Measurements from ENCODE around the gene ZSWIM9. TPM values are rescaled to one million over a fixed set of nuclear protein-coding genes. Genes with fewer than 3 reads are reported as not detected.

ZSWIM9 gene
- total RNA-seq, 4 donors from 2014 or later = 4.0 to 15.2 (median 10.4) TPM

- no peak overlapping the region for H3K27ac ChIP-seq (replicated peaks in 1 of 4)
- intact Hi-C loops (cut with DNase I) = no loop called here
- H3K9me3 ChIP-seq = no peaks in the 10 kb centered on the region
- TF ChIP-seq CTCF (IDR thresholded peaks at IDR 0.05) (peak in 1 of 3 experiments; percentile 7), EP300 (IDR thresholded peaks at IDR 0.05) (no peak), POLR2A (IDR thresholded peaks at IDR 0.05; ENCODE audit: low read depth) (no peak)
- H3K4me1 ChIP-seq = peaks cover 0 to 25% (median 20%) of the 10 kb centered on the region in 4 donors
- H3K36me3 ChIP-seq = peaks cover 0 to 29% (median 4%) of the 10 kb centered on the region in 4 donors
- WGBS = 60% methylated on average over 12 of the region's 12 CpGs
- no peak for DNase-seq (ENCODE audit: extremely low spot score)
- H3K27me3 ChIP-seq = no peaks in the 10 kb centered on the region
- no peak overlapping the region for H3K4me3 ChIP-seq
Measured at GRCh38 chr19:48123907-48124651, 46.4 kb upstream of the ZSWIM9 start.

GRCh38 chr19:48127561-48127960 lies 42.9 kb upstream of the ZSWIM9 start:
- Histone ChIP-seq H3K9me3 (no peaks in the 10 kb centered on the region), H3K4me3 (no peak overlapping the region), H3K27me3 (no peaks in the 10 kb centered on the region), H3K36me3 (peaks cover 0 to 43% (median 8%) of the 10 kb centered on the region in 4 donors), H3K27ac (replicated peaks in 1 of 4) (no peak overlapping the region), H3K4me1 (peaks cover 0 to 14% (median 10%) of the 10 kb centered on the region in 4 donors)
- intact Hi-C loops (cut with DNase I) = no loop called here
- no peak for DNase-seq (ENCODE audit: extremely low spot score)
- WGBS = 94% methylated on average over 6 of the region's 6 CpGs
- TF ChIP-seq POLR2A (IDR thresholded peaks at IDR 0.05; ENCODE audit: low read depth) (no peak), EP300 (IDR thresholded peaks at IDR 0.05) (no peak), POLR2AphosphoS5 (IDR thresholded peaks at IDR 0.05) (no peak), CTCF (IDR thresholded peaks at IDR 0.05) (no peak)

- intact Hi-C loops (cut with DNase I) = no loop called here
Measured at GRCh38 chr19:48133094-48133493, 37.4 kb upstream of the ZSWIM9 start.

GRCh38 chr19:48135411-48135810 lies 35.1 kb upstream of the ZSWIM9 start:
- WGBS = 75% methylated on average over 8 of the region's 8 CpGs
- no peak overlapping the region for H3K27ac ChIP-seq (replicated peaks in 1 of 4)
- no peaks in the 10 kb centered on the region for H3K9me3 ChIP-seq
- intact Hi-C loops (cut with DNase I) = no loop called here
- no peak for TF ChIP-seq POLR2A (IDR thresholded peaks at IDR 0.05; ENCODE audit: low read depth)
- TF ChIP-seq CTCF (IDR thresholded peaks at IDR 0.05) = no peak
- no peak for TF ChIP-seq POLR2AphosphoS5 (IDR thresholded peaks at IDR 0.05)
- no peak for TF ChIP-seq EP300 (IDR thresholded peaks at IDR 0.05)
- peaks cover 0 to 17% (median 4%) of the 10 kb centered on the region in 4 donors for H3K36me3 ChIP-seq
- no peaks in the 10 kb centered on the region for H3K4me1 ChIP-seq
- no peak overlapping the region for H3K4me3 ChIP-seq
- DNase-seq (ENCODE audit: extremely low spot score) = no peak
- no peaks in the 10 kb centered on the region for H3K27me3 ChIP-seq

More at GRCh38 chr19:48133094-48133493, 37.4 kb upstream of the ZSWIM9 start:
- no peaks in the 10 kb centered on the region for H3K4me1 ChIP-seq
- WGBS = 86% methylated on average over 4 of the region's 6 CpGs
- no peaks in the 10 kb centered on the region for H3K27me3 ChIP-seq
- H3K36me3 ChIP-seq = peaks cover 0 to 37% (median 5%) of the 10 kb centered on the region in 4 donors
- no peak overlapping the region for H3K4me3 ChIP-seq
- no peaks in the 10 kb centered on the region for H3K9me3 ChIP-seq
- H3K27ac ChIP-seq (replicated peaks in 1 of 4) = no peak overlapping the region
- no peak for TF ChIP-seq CTCF (IDR thresholded peaks at IDR 0.05)
- TF ChIP-seq EP300 (IDR thresholded peaks at IDR 0.05) = no peak
- TF ChIP-seq POLR2AphosphoS5 (IDR thresholded peaks at IDR 0.05) = no peak
- TF ChIP-seq POLR2A (IDR thresholded peaks at IDR 0.05; ENCODE audit: low read depth) = no peak
- no peak for DNase-seq (ENCODE audit: extremely low spot score)
